ENCODE results near the gene MRGPRE.

Gene MRGPRE

DNA sequence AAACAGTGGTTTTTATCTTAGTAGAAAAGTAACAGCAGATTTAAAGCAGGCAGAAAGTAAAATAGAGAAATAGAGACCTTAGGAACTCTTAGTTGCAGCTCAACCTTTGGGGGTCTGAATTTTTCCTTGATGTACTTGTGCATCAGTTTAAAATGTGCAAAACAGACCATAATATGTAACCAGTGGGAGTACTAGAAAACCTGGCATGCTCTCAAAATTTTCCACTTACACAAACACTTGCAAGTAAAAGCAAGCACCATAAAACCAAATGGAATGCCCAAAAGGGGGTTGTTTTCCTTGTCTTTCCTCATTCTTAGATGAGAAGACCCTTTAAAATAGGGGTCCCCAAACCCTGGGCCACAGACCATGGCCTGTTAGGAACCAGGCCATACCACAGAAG is 12.9 kb upstream of the MRGPRE start:
- Histone ChIP-seq H3K4me3 (ENCODE audit: insufficient read depth, low read depth, low read length, poor library complexity, severe bottlenecking) (no peak overlapping the region), H3K27me3 (replicated peaks; ENCODE audit: control insufficient read depth, insufficient read depth, low read length, poor library complexity, severe bottlenecking) (no peaks in the 10 kb centered on the region), H3K9me3 (ENCODE audit: control insufficient read depth, low read length) (no peaks in the 10 kb centered on the region)

DNA sequence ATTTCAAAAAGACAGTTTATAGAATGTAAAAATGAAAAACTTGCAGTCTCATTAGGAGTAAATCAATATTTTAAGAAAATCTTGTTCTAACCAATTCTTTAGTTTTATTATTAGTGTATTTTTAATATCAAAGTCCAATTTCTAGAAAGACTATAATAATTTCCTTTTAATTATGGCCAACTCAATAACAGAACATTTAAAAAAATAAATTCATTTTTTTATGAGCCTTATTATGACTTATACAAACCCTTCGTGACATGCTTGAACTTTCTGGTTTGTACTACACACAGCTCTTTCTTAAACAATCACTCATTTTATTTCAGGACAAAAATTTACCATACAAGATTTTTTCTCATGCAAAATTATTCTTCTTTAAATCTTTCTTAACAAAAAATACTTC is 11.7 kb upstream of the MRGPRE start:
- H3K27me3 ChIP-seq (replicated peaks; ENCODE audit: control insufficient read depth, insufficient read depth, low read length, poor library complexity, severe bottlenecking), result no peaks in the 10 kb centered on the region
- no peak for DNase-seq
- H3K36me3 ChIP-seq (ENCODE audit: control insufficient read depth, insufficient read depth, low read length), result no peaks in the 10 kb centered on the region
- no peaks in the 10 kb centered on the region for H3K4me1 ChIP-seq (ENCODE audit: control insufficient read depth, insufficient read depth, low read length, poor library complexity, severe bottlenecking)
- H3K27ac ChIP-seq (ENCODE audit: insufficient read depth, low read length, poor library complexity, severe bottlenecking), result no peak overlapping the region
- no peak overlapping the region for H3K4me3 ChIP-seq (ENCODE audit: insufficient read depth, low read depth, low read length, poor library complexity, severe bottlenecking)
- no peaks in the 10 kb centered on the region for H3K9me3 ChIP-seq (ENCODE audit: control insufficient read depth, low read length)

More for the DNA sequence above, 12.9 kb upstream of the MRGPRE start:
- no peaks in the 10 kb centered on the region for H3K36me3 ChIP-seq (ENCODE audit: control insufficient read depth, insufficient read depth, low read length)
- no peak overlapping the region for H3K27ac ChIP-seq (ENCODE audit: insufficient read depth, low read length, poor library complexity, severe bottlenecking)
- H3K4me1 ChIP-seq (ENCODE audit: control insufficient read depth, insufficient read depth, low read length, poor library complexity, severe bottlenecking), result no peaks in the 10 kb centered on the region
- no peak for DNase-seq

DNA sequence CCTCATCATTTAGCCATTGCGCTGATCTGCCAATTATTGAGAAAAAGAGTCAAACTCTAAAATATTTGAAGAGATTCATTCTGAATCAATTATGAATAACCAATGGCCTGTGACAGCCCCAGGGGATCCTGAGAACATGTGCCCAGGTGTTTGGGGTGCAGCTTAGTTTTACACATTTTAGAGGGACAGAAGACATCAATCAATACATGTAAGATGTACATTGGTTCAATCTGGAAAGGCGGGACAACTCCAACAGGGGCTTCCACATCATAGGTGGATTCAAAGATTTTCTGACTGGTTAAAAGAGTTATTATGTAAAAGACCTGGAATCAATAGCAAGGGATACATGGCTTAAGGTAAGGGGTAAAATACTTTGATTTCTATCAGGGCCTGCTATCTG is 4.9 kb upstream of the MRGPRE start:
- no peak for DNase-seq
- no peaks in the 10 kb centered on the region for H3K27me3 ChIP-seq (replicated peaks; ENCODE audit: control insufficient read depth, insufficient read depth, low read length, poor library complexity, severe bottlenecking)
- H3K9me3 ChIP-seq (ENCODE audit: control insufficient read depth, low read length), result no peaks in the 10 kb centered on the region

DNA sequence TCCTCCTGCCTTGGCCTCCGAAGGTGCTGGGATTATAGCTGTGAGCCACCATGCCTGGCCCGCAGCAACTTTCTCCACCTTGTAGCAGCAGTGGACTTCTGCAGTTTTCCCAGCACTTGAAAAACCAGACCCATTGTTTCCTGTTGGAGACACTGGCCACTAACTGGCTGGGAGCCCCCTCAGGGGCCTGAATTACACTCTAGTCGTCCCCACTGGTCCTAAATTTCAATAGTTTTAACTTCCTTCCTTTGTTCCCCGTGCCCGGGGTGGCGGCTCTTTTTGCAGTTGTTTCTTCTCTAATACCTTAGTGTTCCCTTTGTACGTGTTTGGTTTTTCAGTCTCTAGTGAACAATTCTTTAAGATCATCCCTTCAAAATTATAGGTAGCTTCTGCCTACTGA is 2.6 kb upstream of the MRGPRE start:
- H3K9me3 ChIP-seq (ENCODE audit: control insufficient read depth, low read length), result no peaks in the 10 kb centered on the region
- H3K27ac ChIP-seq (ENCODE audit: insufficient read depth, low read length, poor library complexity, severe bottlenecking), result no peak overlapping the region
- no peaks in the 10 kb centered on the region for H3K36me3 ChIP-seq (ENCODE audit: control insufficient read depth, insufficient read depth, low read length)
- DNase-seq, result no peak
- H3K4me1 ChIP-seq (ENCODE audit: control insufficient read depth, insufficient read depth, low read length, poor library complexity, severe bottlenecking), result no peaks in the 10 kb centered on the region
- H3K4me3 ChIP-seq (ENCODE audit: insufficient read depth, low read depth, low read length, poor library complexity, severe bottlenecking), result no peak overlapping the region
- no peaks in the 10 kb centered on the region for H3K27me3 ChIP-seq (replicated peaks; ENCODE audit: control insufficient read depth, insufficient read depth, low read length, poor library complexity, severe bottlenecking)

More for the DNA sequence above, 4.9 kb upstream of the MRGPRE start:
- Histone ChIP-seq H3K4me1 (ENCODE audit: control insufficient read depth, insufficient read depth, low read length, poor library complexity, severe bottlenecking) (no peaks in the 10 kb centered on the region), H3K4me3 (ENCODE audit: insufficient read depth, low read depth, low read length, poor library complexity, severe bottlenecking) (no peak overlapping the region), H3K27ac (ENCODE audit: insufficient read depth, low read length, poor library complexity, severe bottlenecking) (no peak overlapping the region), H3K36me3 (ENCODE audit: control insufficient read depth, insufficient read depth, low read length) (no peaks in the 10 kb centered on the region)

DNA sequence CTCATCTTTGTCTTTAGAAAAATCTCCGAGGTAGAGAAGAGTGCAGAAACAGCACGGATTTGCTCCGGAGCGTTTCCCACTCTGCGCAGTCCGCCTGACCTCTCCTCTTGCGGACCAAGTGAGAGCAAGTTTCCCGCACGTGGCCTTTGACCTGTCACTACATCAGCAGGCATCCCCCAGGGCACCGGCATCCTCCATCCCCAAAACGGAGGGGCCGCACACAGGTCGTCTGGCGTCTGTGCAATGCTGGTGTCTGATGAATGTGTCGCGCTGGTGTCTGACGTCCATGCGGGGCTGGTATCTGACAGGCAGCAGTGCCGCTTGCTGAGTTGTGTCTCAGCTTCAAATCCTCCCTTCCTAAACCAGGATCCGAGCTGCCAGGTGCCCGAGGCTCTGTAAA is 739 bp upstream of the MRGPRE start:
- Histone ChIP-seq H3K27me3 (replicated peaks; ENCODE audit: control insufficient read depth, insufficient read depth, low read length, poor library complexity, severe bottlenecking) (no peaks in the 10 kb centered on the region), H3K4me1 (ENCODE audit: control insufficient read depth, insufficient read depth, low read length, poor library complexity, severe bottlenecking) (no peaks in the 10 kb centered on the region), H3K4me3 (ENCODE audit: insufficient read depth, low read depth, low read length, poor library complexity, severe bottlenecking) (no peak overlapping the region), H3K27ac (ENCODE audit: insufficient read depth, low read length, poor library complexity, severe bottlenecking) (no peak overlapping the region), H3K9me3 (ENCODE audit: control insufficient read depth, low read length) (no peaks in the 10 kb centered on the region), H3K36me3 (ENCODE audit: control insufficient read depth, insufficient read depth, low read length) (no peaks in the 10 kb centered on the region)
- DNase-seq, result no peak

DNA sequence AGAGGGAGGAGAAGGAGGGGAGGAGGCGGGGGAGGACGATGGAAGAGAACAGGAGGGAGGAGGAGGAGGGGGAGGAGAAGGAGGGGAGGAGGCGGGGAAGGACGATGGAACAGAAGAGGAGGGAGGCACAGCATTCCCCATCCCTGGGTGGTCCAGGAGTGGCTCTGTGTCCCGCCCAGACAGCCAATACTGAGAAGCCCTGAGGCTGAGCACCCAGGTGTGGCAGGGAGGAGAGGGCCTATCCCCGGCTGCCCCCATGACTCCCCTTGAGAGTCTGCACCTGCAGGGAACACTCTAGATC is 717 bp downstream of the MRGPRE start:
- no peaks in the 10 kb centered on the region for H3K27me3 ChIP-seq (replicated peaks; ENCODE audit: control insufficient read depth, insufficient read depth, low read length, poor library complexity, severe bottlenecking)
- no peak overlapping the region for H3K27ac ChIP-seq (ENCODE audit: insufficient read depth, low read length, poor library complexity, severe bottlenecking)
- no peaks in the 10 kb centered on the region for H3K36me3 ChIP-seq (ENCODE audit: control insufficient read depth, insufficient read depth, low read length)
- H3K4me3 ChIP-seq (ENCODE audit: insufficient read depth, low read depth, low read length, poor library complexity, severe bottlenecking), result no peak overlapping the region
- no peaks in the 10 kb centered on the region for H3K4me1 ChIP-seq (ENCODE audit: control insufficient read depth, insufficient read depth, low read length, poor library complexity, severe bottlenecking)
- no peak for DNase-seq
- H3K9me3 ChIP-seq (ENCODE audit: control insufficient read depth, low read length), result no peaks in the 10 kb centered on the region

DNA sequence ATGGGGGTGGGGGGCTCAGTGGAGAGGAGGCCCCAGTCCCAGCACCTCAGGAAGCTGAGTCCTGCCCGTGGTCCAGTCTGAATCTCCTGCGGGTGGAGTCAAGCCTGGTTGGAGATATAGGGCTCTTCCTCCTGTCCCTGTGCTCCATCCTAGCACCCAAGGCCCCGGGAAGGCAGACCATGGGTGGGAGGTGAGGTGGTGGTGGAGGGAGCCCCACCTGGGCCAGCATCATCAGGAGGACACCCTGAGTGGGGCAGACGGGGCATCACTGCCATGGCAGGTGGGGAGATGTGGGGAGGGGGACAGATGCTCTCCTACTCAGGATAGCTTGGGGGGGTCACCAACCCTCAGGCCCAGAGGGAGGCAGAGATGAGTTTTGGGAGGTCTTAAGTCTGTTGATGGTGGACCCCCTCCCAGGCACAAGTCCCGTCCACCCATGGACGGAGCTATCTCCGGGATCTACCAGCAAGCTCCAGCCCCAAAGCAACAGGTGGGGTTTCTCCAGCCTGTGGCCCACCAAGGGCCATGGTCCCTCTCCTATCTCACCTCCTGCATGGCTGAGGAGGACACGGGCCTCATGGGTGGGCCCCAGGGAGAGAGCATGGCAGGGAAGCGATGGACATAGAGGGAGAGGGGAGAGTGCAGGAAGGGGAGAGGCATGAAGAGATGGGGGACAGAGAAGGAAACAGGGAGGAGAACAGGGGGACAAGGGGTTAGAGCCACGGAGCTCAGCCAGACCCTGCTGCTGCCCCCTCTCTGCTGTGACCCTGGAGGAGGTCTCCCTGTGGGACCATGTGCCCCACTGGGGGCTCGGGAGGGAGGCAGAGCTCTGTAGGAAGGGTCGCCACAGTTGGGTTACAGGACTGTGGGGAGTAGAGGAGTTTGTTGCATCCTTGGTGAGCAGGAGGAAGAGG is 1.3 kb downstream of the MRGPRE start:
- DNase-seq, result no peak
- H3K4me1 ChIP-seq (ENCODE audit: control insufficient read depth, insufficient read depth, low read length, poor library complexity, severe bottlenecking), result no peaks in the 10 kb centered on the region
- H3K27me3 ChIP-seq (replicated peaks; ENCODE audit: control insufficient read depth, insufficient read depth, low read length, poor library complexity, severe bottlenecking), result no peaks in the 10 kb centered on the region
- no peak overlapping the region for H3K27ac ChIP-seq (ENCODE audit: insufficient read depth, low read length, poor library complexity, severe bottlenecking)
- H3K36me3 ChIP-seq (ENCODE audit: control insufficient read depth, insufficient read depth, low read length), result no peaks in the 10 kb centered on the region
- H3K9me3 ChIP-seq (ENCODE audit: control insufficient read depth, low read length), result no peaks in the 10 kb centered on the region
- no peak overlapping the region for H3K4me3 ChIP-seq (ENCODE audit: insufficient read depth, low read depth, low read length, poor library complexity, severe bottlenecking)

DNA sequence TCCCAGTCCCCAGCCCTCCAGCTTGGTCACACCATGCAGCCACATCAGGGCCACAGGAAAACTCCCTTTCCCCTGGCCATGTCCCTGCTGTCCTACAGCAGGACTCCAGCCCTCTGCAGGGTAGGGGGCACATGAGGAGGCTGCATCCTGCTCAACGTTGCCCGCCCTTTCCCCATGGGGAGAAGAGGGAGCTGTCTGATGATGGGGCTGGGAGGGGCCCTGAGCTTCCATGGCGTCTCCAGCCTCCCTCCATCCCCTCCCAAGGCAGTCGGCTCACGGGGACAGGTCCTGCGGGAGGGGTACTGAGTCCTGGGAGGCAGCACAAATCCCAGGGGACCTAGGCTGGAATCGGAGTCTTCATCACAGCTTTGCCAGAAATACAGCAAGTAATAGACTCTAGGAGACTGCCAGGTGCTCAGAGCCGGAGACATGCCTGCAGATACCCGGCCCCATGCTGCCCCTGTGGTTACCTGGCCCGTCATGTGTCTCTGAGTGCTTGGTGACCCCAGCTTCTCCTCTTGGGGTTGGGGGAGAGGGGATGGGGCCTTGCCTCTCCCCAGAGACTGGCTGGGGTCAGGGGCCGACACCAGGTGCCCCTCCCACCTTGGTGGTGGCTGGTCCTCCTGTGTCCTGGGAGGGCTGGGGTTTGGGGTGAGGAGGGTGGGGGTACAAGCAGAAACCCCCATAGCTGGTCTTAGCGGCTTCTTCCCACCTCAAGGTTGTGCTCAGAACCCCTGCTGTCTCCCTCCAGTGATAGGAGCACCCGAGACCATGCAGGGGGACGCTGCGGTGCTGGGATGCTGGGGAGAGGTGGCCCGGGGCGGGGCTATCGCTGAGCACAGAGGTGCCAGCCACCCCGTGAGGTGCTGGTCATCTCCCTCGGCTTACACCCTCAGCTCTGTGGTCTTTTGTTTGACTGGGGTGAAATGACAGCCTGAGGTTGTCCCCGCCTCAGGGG is 2.3 kb downstream of the MRGPRE start:
- Histone ChIP-seq H3K27me3 (replicated peaks; ENCODE audit: control insufficient read depth, insufficient read depth, low read length, poor library complexity, severe bottlenecking) (no peaks in the 10 kb centered on the region), H3K4me1 (ENCODE audit: control insufficient read depth, insufficient read depth, low read length, poor library complexity, severe bottlenecking) (no peaks in the 10 kb centered on the region), H3K9me3 (ENCODE audit: control insufficient read depth, low read length) (no peaks in the 10 kb centered on the region), H3K36me3 (ENCODE audit: control insufficient read depth, insufficient read depth, low read length) (no peaks in the 10 kb centered on the region), H3K4me3 (ENCODE audit: insufficient read depth, low read depth, low read length, poor library complexity, severe bottlenecking) (no peak overlapping the region), H3K27ac (ENCODE audit: insufficient read depth, low read length, poor library complexity, severe bottlenecking) (no peak overlapping the region)
- no peak for DNase-seq

DNA sequence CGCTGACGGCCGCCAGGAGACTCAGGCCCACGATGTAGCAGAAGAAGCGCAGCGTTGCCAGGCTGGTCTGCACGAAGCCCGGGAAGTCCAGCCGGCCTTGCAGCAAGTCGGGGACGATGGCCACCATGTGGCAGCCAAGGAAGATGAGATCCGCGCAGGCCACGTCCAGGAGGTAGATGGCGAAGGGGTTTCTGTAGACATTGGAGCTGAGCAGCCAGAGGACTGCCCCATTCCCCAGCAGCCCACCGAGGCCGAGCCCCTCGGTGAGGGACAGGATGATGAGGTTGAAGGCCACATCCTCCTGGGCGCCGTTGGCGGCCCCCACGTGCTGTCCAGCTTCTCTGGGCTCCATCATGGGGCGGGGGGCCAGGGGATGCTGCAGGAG is 3.8 kb downstream of the MRGPRE start:
- no peak for DNase-seq
- Histone ChIP-seq H3K27me3 (replicated peaks; ENCODE audit: control insufficient read depth, insufficient read depth, low read length, poor library complexity, severe bottlenecking) (no peaks in the 10 kb centered on the region), H3K4me3 (ENCODE audit: insufficient read depth, low read depth, low read length, poor library complexity, severe bottlenecking) (no peak overlapping the region), H3K36me3 (ENCODE audit: control insufficient read depth, insufficient read depth, low read length) (no peaks in the 10 kb centered on the region), H3K4me1 (ENCODE audit: control insufficient read depth, insufficient read depth, low read length, poor library complexity, severe bottlenecking) (no peaks in the 10 kb centered on the region), H3K9me3 (ENCODE audit: control insufficient read depth, low read length) (no peaks in the 10 kb centered on the region), H3K27ac (ENCODE audit: insufficient read depth, low read length, poor library complexity, severe bottlenecking) (no peak overlapping the region)

All from effector memory CD4-positive, alpha-beta T cell (primary cell).